ENCODE data around the gene NUDT7.

NUDT7 gene

GRCh38 chr16:77729951-77730350, 7.6 kb downstream of the NUDT7 start:
- no peak for DNase-seq

DNA sequence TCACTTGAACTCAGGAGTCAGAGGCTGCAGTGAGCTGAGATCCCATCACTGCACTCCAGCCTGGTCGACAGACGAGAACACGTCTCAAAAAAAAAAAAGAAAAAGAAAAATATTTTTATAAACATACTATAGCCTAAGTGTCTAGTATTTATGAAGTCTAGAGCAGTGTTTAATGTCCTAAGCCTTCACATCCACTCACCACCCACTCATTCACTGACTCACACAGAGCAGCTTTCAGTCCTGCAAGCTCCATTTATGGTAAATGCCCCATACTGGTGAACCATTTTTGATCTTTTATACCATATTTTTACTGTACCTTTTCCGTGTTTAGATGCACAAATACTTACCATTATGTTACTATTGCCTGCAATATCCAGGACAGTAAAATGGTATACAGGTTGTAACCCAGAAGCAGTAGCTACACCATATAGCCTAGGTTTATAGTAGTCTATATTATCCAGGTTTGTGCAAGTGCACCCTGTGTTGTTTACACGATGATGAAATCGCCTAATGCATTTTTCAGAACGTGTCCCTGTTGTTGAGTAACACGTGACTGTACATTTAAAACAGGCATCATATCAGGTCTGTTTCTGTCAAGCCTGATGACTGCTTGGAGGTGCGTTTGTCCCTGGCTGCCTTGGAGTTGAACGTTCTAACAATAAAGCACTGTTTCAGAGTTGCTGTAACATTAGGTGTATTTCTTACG, 10.1 kb downstream of the NUDT7 start:
- no peak for DNase-seq

- DNase-seq, result no peak
Observed at GRCh38 chr16:77736879-77737278, 14.6 kb downstream of the NUDT7 start.

DNA sequence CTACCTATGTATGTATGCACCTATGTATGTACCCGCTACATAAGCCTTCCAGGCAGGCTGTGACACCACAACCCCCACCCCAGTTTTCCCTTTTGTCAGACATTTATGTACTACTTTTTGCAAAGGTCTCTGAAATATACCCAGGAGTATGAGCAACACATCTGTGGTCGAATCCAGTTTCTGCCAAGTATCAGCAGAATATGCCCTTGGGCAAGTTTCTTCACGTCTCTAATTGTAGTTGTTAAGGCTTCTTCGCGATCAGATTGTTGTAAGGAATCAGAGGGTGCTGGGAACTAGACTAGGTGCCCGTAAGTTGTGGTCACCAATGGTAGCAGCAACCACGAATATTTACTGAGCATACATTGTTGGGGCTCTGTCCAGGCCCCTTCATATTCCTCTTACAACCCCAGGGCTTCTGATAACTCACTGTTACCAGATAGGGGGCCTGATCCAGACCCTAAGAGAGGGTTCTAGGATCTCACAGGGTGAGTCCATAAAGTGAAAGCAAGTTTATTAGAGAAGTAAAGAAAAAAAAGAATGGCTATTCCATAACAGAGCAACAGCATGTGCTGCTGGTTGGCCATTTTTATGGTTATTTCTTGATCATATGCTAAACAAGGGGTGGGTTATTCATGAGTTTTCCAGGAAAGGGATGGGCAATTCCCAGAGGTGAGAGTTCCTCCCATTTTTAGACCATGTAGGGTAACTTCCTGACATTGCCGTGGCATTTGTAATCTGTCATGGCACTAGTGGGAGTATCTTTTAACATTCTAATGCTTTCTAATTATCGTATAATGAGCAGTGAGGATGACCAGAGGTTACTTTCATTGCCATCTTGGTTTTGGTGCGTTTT, 16.6 kb downstream of the NUDT7 start:
- DNase-seq, result no peak

DNA sequence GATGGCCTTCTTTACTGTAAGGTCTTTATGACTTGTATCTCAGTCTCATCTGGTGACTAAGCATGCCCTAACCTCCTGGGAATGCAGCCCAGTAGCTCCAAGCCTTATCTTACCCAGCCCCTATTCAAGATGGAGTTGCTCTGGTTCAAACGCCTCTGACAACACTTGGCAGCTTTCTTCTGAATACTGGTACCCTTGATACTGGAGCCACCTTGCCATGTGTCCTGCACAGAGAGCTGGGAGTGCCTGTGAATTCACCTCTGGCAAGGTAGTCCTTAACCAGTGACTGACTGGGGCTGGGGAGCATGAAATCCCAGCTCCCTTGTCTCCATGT, 17.2 kb downstream of the NUDT7 start:
- no peak for DNase-seq

GRCh38 chr16:77744141-77744540, 21.8 kb downstream of the NUDT7 start:
- DNase-seq, result no peak

GRCh38 chr16:77745972-77746371, 23.7 kb downstream of the NUDT7 start:
- no peak for DNase-seq

- no peak for DNase-seq
Observed at GRCh38 chr16:77748421-77749005, 26.2 kb downstream of the NUDT7 start.

DNA sequence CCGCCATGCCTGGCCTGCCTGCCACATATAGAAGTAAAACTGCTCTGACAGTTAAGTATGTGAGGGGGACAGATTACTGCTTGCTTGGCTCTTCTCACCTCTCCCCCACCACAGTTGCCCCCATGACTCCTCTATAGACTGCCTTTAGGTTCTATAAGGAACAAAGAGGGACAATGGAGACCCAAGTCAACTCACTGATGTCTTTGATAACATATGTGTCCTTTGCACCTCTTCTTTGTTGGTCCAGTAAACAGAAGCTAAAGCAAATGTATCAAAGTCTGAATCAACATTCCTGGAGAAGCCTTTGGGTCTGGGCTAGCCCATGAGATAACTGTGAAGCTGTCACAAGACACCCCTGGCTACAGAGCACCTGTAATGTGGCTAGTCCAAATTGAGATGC, 27.1 kb downstream of the NUDT7 start:
- DNase-seq, result no peak

DNA sequence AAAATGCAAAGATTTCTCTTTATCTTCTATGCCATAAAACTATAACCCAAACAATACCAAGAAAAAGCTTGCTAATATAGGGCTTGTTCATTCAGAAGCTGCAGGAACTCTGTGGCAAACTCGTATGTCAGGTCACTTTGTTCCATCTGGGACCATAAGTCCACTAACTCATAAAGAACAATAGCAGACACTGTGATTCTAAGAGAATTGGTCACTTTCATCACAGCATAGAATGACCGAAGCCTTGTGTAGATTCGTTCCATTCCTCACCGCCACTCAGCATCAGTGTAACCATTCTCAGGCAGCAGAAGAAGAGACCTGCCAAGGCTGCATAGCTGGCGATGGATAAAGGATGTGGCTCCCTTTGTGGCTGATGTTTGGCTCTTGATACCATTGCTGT, 35.7 kb downstream of the NUDT7 start:
- no peak for DNase-seq

GRCh38 chr16:77758508-77758907, 36.2 kb downstream of the NUDT7 start:
- DNase-seq, result no peak

- DNase-seq, result no peak
Observed at GRCh38 chr16:77759201-77759600, 36.9 kb downstream of the NUDT7 start.

GRCh38 chr16:77759821-77760220, 37.5 kb downstream of the NUDT7 start:
- DNase-seq, result no peak

- no peak for DNase-seq
Observed at GRCh38 chr16:77760800-77761199, 38.5 kb downstream of the NUDT7 start.

DNA sequence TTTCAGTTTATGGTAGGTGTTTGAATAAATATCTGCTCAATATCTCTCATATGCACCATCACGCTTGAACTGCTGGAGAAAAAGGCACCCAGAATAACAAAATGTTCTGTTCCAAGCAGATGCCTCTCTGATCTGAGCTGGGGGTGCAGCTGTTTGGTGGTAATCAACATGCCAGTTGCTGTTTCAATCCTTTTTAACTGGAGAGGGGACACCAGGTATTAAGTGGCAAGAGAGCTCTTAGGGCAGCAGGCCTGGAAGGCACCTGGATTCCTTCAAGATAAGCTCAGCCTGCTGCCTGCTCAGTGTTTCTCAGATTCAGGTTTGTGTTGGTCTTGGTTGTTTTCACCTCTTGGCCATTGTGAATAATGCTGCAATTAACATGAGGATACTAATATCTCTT, 38.9 kb downstream of the NUDT7 start:
- DNase-seq, result peak; percentile 5

DNA sequence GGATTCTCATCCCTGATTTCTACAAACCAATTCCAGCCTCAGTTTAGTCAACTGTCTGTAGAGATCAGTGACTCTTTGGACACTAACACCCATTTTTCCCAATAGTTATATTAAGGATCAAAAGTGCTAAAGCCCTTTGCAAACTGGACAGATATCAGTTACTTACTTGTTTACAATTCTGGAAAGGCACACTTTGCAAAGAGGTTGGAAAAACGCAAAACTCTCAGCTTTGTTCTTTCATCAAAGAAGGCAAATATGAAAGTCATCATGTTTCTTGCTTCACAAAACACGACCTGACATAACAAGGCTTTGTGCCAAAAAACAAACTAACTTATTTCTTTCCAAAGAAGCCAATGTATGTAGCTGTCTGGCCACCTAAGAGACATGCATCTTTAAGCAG, 39.9 kb downstream of the NUDT7 start:
- DNase-seq, result no peak

GRCh38 chr16:77763994-77764393, 41.7 kb downstream of the NUDT7 start:
- DNase-seq, result no peak

DNA sequence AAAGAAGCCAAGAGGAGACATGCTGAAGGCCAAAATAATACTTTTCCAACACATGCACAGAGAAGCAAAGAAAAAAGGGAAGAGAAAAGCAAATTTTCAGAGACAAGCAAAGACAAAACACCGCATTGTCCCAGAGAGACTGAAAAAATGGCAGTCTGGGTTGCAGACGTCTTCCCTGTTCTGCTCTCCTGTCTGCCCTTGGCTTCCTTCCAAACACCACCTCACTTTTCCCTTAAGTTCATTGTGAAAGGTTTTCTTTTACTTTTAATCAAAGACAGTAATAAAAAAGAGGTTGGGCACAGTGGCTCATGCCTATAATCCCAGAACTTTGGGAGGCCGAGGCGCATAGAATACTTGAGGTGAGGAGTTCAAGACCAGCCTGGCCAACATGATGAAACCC, 44.9 kb downstream of the NUDT7 start:
- DNase-seq, result no peak

DNA sequence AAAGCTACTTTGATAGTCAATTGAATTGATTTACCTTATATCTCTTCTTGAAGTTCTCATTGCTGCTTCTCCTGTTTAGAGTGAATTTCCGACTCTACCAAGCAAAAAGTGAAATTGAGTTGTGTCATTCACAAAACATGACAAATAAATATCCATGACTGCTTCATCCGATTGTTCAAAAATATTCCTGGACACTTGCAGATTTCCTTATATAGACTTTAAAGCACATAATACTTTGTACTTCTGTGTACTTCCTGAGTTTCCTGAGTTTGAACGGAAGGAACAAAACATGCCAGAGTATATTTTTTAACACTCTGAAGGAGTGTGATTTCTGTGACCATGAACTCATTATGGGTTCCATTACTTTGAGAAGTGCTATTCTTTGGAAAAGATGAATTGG, 45.5 kb downstream of the NUDT7 start:
- DNase-seq, result no peak

DNA sequence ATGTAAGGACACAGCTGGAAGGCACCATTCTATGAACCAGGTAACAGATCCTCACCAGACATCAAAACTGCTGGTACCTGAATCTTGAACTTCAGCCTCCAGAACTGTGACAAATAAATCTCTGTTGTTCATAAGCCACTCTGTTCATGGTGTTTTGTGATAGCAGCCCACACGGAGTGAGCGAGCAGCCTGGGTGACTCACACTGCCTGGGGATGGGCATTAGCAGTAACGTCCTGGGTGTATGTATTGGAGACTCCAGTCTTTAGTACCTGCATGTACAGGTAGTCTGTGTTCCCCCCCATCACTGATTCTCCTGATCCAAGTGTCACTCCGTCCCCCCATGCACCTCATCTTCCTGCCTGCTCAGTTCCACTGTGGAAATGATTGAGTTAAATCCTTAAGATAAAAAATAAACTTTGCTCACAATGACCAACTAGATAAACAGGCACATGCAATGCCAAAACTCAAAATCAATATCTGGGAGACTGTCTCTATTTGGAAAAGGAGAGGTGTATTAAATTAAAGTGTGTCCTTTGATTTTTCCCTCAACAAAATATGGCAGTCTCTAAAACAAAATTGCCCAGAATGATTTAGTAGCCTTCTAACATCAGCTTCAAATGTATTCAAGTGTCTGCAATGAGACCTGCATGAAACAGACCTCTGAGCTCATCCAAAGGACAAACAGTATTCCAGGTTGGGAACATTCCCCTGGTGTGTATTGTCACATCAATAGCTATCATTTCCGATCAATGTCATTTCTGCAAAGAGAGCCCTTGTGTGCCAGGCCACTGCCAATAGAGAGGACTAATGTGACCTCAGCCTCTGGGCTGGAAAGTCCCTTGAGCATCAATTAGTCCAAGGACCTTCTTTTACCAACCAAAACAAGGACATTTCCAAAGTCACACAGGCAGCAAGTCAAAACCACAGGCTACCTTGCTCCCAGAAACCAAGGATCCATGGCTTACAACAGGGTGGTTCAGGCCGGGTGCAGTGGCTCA, 53.9 kb downstream of the NUDT7 start:
- DNase-seq, result no peak

DNA sequence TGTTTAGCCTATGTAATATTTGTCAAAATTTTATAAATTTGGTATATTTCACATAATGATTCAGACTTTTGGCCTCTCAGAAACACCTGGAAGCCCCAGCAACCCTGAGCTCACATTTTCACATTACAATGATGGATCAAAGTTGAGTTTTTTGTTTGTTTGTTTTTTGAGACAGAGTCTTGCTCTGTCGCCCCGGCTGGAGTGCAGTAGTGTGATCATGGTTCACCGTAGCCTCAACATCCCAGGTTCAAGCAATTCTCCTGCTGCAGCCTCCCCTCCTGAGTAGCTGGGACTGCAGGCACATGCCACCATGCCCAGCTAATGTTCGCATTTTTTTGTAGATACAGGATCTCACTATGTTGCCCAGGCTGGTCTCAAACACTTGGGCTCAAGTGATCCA, 55.4 kb downstream of the NUDT7 start:
- no peak for DNase-seq

DNA sequence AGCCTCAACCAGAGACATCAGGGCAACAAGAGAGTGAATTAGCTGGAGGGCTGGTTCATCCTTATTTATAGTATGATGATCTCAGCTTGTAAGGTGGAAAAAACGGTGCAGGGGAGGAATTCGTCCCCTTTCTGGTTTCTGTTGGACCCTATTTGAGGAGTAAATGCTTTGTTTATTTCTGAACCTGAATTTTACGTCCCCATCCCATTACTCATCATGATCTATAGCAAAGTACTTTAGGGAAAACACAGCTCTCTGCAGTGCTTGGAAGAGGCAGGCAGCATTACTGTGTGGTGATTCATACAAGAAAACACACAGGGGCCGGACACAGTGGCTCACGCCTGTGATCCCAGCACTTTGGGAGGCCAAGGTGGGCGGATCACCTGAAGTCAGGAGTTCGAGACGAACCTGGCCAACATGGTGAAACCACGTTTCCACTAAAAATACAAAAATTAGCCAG, 58.1 kb downstream of the NUDT7 start:
- no peak for DNase-seq

- no peak for DNase-seq
Observed at GRCh38 chr16:77781091-77781490, 58.8 kb downstream of the NUDT7 start.
